Measurements from ENCODE around the gene NKAIN2.
"Not testable (repeated sequence)": the region's sequence is repeated elsewhere in the genome, so short reads cannot be mapped to it uniquely, and the experiment has no call there.

Gene NKAIN2

DNA sequence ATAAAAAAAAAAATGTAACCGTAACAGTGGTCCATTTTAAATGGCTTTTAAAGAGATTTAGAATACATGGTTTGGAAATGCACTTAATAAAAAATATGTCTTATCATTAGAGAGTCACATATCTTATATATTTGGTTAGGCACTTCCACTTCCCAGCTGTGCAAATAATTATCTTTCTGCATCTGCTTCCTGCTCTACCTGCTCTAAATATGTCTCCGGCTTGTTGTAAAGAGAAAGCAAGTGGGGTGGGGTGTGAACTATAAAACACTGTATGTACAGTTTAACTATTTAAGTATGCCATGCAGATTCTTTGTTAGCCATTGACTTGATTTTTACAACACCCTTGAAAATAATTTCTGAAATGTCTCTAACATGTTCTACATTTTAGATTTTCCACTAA is 106.3 kb downstream of the NKAIN2 start:
- DNase-seq (ENCODE audit: low read depth) = no peak
- H3K4me3 ChIP-seq (ENCODE audit: low read length) = no peak overlapping the region
- TF ChIP-seq, protein P1, sequence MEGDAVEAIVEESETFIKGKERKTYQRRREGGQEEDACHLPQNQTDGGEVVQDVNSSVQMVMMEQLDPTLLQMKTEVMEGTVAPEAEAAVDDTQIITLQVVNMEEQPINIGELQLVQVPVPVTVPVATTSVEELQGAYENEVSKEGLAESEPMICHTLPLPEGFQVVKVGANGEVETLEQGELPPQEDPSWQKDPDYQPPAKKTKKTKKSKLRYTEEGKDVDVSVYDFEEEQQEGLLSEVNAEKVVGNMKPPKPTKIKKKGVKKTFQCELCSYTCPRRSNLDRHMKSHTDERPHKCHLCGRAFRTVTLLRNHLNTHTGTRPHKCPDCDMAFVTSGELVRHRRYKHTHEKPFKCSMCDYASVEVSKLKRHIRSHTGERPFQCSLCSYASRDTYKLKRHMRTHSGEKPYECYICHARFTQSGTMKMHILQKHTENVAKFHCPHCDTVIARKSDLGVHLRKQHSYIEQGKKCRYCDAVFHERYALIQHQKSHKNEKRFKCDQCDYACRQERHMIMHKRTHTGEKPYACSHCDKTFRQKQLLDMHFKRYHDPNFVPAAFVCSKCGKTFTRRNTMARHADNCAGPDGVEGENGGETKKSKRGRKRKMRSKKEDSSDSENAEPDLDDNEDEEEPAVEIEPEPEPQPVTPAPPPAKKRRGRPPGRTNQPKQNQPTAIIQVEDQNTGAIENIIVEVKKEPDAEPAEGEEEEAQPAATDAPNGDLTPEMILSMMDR (conservative IDR thresholded peaks at IDR 0.05; ENCODE audit: low read length) = no peak

GRCh38 chr6:123913863-123914262 is 110.2 kb downstream of the NKAIN2 start:
- TF ChIP-seq, protein P1 (conservative IDR thresholded peaks at IDR 0.05; ENCODE audit: low read length) = no peak
- H3K4me3 ChIP-seq (ENCODE audit: low read length) = no peak overlapping the region

GRCh38 chr6:123923379-123923778 is 119.7 kb downstream of the NKAIN2 start:
- H3K4me3 ChIP-seq (ENCODE audit: low read length); DNase-seq (ENCODE audit: low read depth): not testable (repeated sequence)

More at GRCh38 chr6:123913863-123914262, 110.2 kb downstream of the NKAIN2 start:
- DNase-seq (ENCODE audit: low read depth) = no peak

GRCh38 chr6:123925350-123925749 is 121.7 kb downstream of the NKAIN2 start:
- no peak for DNase-seq (ENCODE audit: low read depth)
- TF ChIP-seq, protein P1 (conservative IDR thresholded peaks at IDR 0.05; ENCODE audit: low read length) = no peak
- no peak overlapping the region for H3K4me3 ChIP-seq (ENCODE audit: low read length)

GRCh38 chr6:123925842-123926399 is 122.3 kb downstream of the NKAIN2 start:
- TF ChIP-seq, protein P1 (conservative IDR thresholded peaks at IDR 0.05; ENCODE audit: low read length) = no peak
- DNase-seq (ENCODE audit: low read depth) = no peak
- H3K4me3 ChIP-seq (ENCODE audit: low read length) = no peak overlapping the region

GRCh38 chr6:123928529-123928928 is 124.9 kb downstream of the NKAIN2 start:
- no peak overlapping the region for H3K4me3 ChIP-seq (ENCODE audit: low read length)
- TF ChIP-seq, protein P1 (conservative IDR thresholded peaks at IDR 0.05; ENCODE audit: low read length) = no peak
- DNase-seq (ENCODE audit: low read depth) = no peak

GRCh38 chr6:123931928-123932327 is 128.3 kb downstream of the NKAIN2 start:
- TF ChIP-seq, protein P1 (conservative IDR thresholded peaks at IDR 0.05; ENCODE audit: low read length) = no peak
- H3K4me3 ChIP-seq (ENCODE audit: low read length) = no peak overlapping the region
- no peak for DNase-seq (ENCODE audit: low read depth)

GRCh38 chr6:123940551-123940950 is 136.9 kb downstream of the NKAIN2 start:
- TF ChIP-seq, protein P1 (conservative IDR thresholded peaks at IDR 0.05; ENCODE audit: low read length) = no peak
- DNase-seq (ENCODE audit: low read depth) = no peak
- no peak overlapping the region for H3K4me3 ChIP-seq (ENCODE audit: low read length)

Data from AG10803 (cell line).